Endothelial cell of umbilical vein (primary cell): ENCODE data around the gene ANXA5. TPM values are rescaled to one million over a fixed set of nuclear protein-coding genes. Genes with fewer than 3 reads are reported as not detected.
A peak's percentile ranks its signal among the peaks of the same experiment; 100 is the strongest.

Source experiments
- BruUV-seq: library from RNA; stranded (reverse); fragments of 400-500 nt; replicated peaks from 2 replicates; lab custom pipeline; 2021; lab: Mats Ljungman, UMichigan
- CTCF ChIA-PET: fragments of 300-600, 350-600 bp; sonication (Branson Sonifier 250); formaldehyde crosslinking; loops from one replicate; lab custom pipeline; 2021; ENCODE audit warnings: antibody characterized with exemption, inconsistent platforms; lab: Charles Lee
- POLR2A ChIA-PET: fragments of 300-600, 350-600 bp; sonication (Branson Sonifier 250); formaldehyde crosslinking; loops from one replicate; lab custom pipeline; 2021; ENCODE audit warnings: antibody characterized with exemption, inconsistent platforms; lab: Charles Lee
- DNase-seq: peaks from one replicate; pipeline ENCODE4 v3.0.0-alpha.2; 2011; ENCODE audit warnings: low read depth, low spot score
- FAIRE-seq: peaks from 2 replicates; lab custom pipeline; 2011; peaks lifted over from hg19 to GRCh38; lab: Jason Lieb, UNC
- H2AFZ ChIP-seq: 2 replicates; pipeline ENCODE4 v1.6.0; 2012; ENCODE audit warnings: low read depth, low read length, control low read depth, inconsistent platforms
- H3K27ac ChIP-seq: 2 replicates; pipeline ENCODE4 v1.5.1; 2011; ENCODE audit warnings: low read depth, mild to moderate bottlenecking, control low read depth, low read length, moderate library complexity; ENCODE audit not compliant: insufficient read depth
- H3K27me3 ChIP-seq, 2 experiments: 2 replicates each; pipeline versions ENCODE4 v1.6.0 to v1.6.1; 2011; ENCODE audit warnings: low read length in 2 of 2, mixed read lengths in 1 of 2; ENCODE audit not compliant: control insufficient read depth in 2 of 2, insufficient read depth in 2 of 2
- H3K36me3 ChIP-seq, 2 experiments: 2 replicates in 1 of 2; 3 replicates in 1 of 2; pipeline ENCODE4 v1.5.1; 2011; ENCODE audit warnings: low read length in 2 of 2, mild to moderate bottlenecking in 1 of 2, moderate library complexity in 1 of 2; ENCODE audit not compliant: control insufficient read depth in 2 of 2, insufficient read depth in 2 of 2; ENCODE audit errors: extremely low read depth in 1 of 2
- H3K4me1 ChIP-seq: 3 replicates; pipeline ENCODE4 v1.5.1; 2011; ENCODE audit warnings: mild to moderate bottlenecking, low read length; ENCODE audit not compliant: control insufficient read depth, insufficient read depth; ENCODE audit errors: extremely low read depth
- H3K4me2 ChIP-seq: 2 replicates; pipeline ENCODE4 v1.6.1; 2011; ENCODE audit warnings: low read length, control low read depth, mixed read lengths; ENCODE audit not compliant: insufficient read depth
- H3K4me3 ChIP-seq, 3 experiments: fragments of 200-600 bp in 1 of 3; sonication (generic), shearing (Covaris generic) in 1 of 3; replicated peaks in 1 of 3; 2 replicates each; pipeline ENCODE4 v1.5.1; 2011 to 2016; ENCODE audit warnings: control low read depth in 3 of 3, low read length in 3 of 3, mild to moderate bottlenecking in 2 of 3, inconsistent platforms in 1 of 3, low read depth in 1 of 3, moderate library complexity in 1 of 3; ENCODE audit not compliant: insufficient read depth in 1 of 3
- H3K79me2 ChIP-seq: 2 replicates; pipeline ENCODE4 v1.6.0; 2012; ENCODE audit warnings: low read length, inconsistent platforms; ENCODE audit not compliant: control insufficient read depth, insufficient read depth
- H3K9ac ChIP-seq: replicated peaks from 2 replicates; pipeline ENCODE3; 2011; ENCODE audit warnings: low read length, control low read depth; ENCODE audit not compliant: insufficient read depth; ENCODE audit errors: extremely low read depth
- H3K9me1 ChIP-seq: replicated peaks from 3 replicates; pipeline ENCODE4 v1.6.0; 2011; ENCODE audit warnings: mild to moderate bottlenecking, low read length; ENCODE audit not compliant: control insufficient read depth, insufficient read depth; ENCODE audit errors: extremely low read depth
- H3K9me3 ChIP-seq: replicated peaks from 2 replicates; pipeline ENCODE4 v1.5.1; 2012; ENCODE audit warnings: low read length, inconsistent platforms; ENCODE audit not compliant: control insufficient read depth, insufficient read depth
- H4K20me1 ChIP-seq: replicated peaks from 2 replicates; pipeline ENCODE3; 2011; ENCODE audit warnings: mild to moderate bottlenecking, low read length; ENCODE audit not compliant: control insufficient read depth, insufficient read depth; ENCODE audit errors: extremely low read depth
- EZH2 ChIP-seq: IDR thresholded peaks from 2 replicates; pipeline ENCODE4 v1.6.1; 2012; ENCODE audit warnings: borderline replicate concordance, low read depth, mild to moderate bottlenecking, moderate library complexity, low read length, inconsistent platforms; ENCODE audit not compliant: severe bottlenecking
- FOS ChIP-seq: IDR thresholded peaks from 2 replicates; pipeline ENCODE4 v1.6.1; 2011; ENCODE audit warnings: mild to moderate bottlenecking, low read length, moderate library complexity, borderline replicate concordance; ENCODE audit not compliant: insufficient read depth
- GATA2 ChIP-seq: IDR thresholded peaks from 2 replicates; pipeline ENCODE4 v1.7.0; 2011; ENCODE audit warnings: low read depth, mild to moderate bottlenecking, moderate library complexity, mixed read lengths, low read length; ENCODE audit not compliant: insufficient read length, insufficient read depth
- JUN ChIP-seq: IDR thresholded peaks from 2 replicates; pipeline ENCODE4 v1.6.1; 2011; ENCODE audit warnings: borderline replicate concordance, low read depth; ENCODE audit not compliant: insufficient read length, insufficient read depth
- MAX ChIP-seq: IDR thresholded peaks from 2 replicates; pipeline ENCODE4 v1.6.1; 2011; ENCODE audit not compliant: insufficient read depth, insufficient read length
- MYC ChIP-seq: IDR thresholded peaks from one replicate; pipeline ENCODE4 v1.6.1; 2011; ENCODE audit warnings: mild to moderate bottlenecking, low read depth, low read length
- POLR2A ChIP-seq: IDR thresholded peaks from 2 replicates; pipeline ENCODE4 v1.6.1; 2012; ENCODE audit warnings: low read depth, mild to moderate bottlenecking, control low read depth, low read length
- POLR2AphosphoS5 ChIP-seq: IDR thresholded peaks from 2 replicates; pipeline ENCODE4 v1.6.1; 2012; ENCODE audit warnings: low read depth, mild to moderate bottlenecking, control low read depth, low read length, moderate library complexity; ENCODE audit not compliant: insufficient read depth
- dilution Hi-C: fragments of 300-500 bp; cut with MboI; formaldehyde crosslinking; loops from one replicate; pipeline ENCODE4 v1.15.0; 2019; ENCODE audit warnings: low sequenced_read_pairs; ENCODE audit not compliant: extremely low pct_ligation_motif_present
- intact Hi-C: fragments of 100-400 bp; cut with micrococcal nuclease; formaldehyde crosslinking; loops from one replicate; pipeline ENCODE4 v1.10.0; 2022
- polyA plus RNA-seq, 4 experiments: library from polyadenylated mRNA; depleted of rRNA in 3 of 4; stranded (reverse) in 3 of 4; unstranded in 1 of 4; fragments of >200 nt; gene quantifications; 2 replicates each; pipeline versions ENCODE4 v1.2.1 to v1.2.3, GENCODE V29; 2011 to 2012; ENCODE audit warnings: missing spikeins in 1 of 4
- total RNA-seq: library from RNA; stranded (reverse); gene quantifications from 2 replicates; pipeline ENCODE4 v1.2.3, GENCODE V29; 2021
- TF ChIP-seq, protein P1 (sequence below), 2 donors: IDR thresholded peaks; 1 replicate in 1 of 2; 2 replicates in 1 of 2; pipeline ENCODE4 v1.5.1; 2011; ENCODE audit warnings: low read length in 2 of 2, mild to moderate bottlenecking in 2 of 2, moderate library complexity in 2 of 2, control low read depth in 1 of 2, inconsistent platforms in 1 of 2, low read depth in 1 of 2; ENCODE audit not compliant: insufficient read depth in 1 of 2; ENCODE audit errors: extremely low read depth in 1 of 2

ANXA5 gene
- total and polyA plus RNA-seq, 2 donors (not counting 3 experiments of a cell fraction or from before 2014, with no cell fraction given) = 450 to 528 TPM

- peaks cover 9 to 38% of the 10 kb centered on the region in 2 experiments for H3K36me3 ChIP-seq
- H3K27me3 ChIP-seq = no peaks in the 10 kb centered on the region
- TF ChIP-seq FOS = no peak
- TF ChIP-seq POLR2A = peak; percentile 19
- no peak overlapping the region for H3K4me2 ChIP-seq
- no peak overlapping the region for H3K27ac ChIP-seq
- no peak for DNase-seq
- peak; percentile 53 for FAIRE-seq
- POLR2A ChIA-PET = interaction anchor here (0.6 kb wide), 2 partner anchors 67 to 71 kb away, joined by 3 to 4 read pairs; no protein-coding TSS in a partner anchor
- H3K4me1 ChIP-seq = peaks cover 3% of the 10 kb centered on the region
- CTCF ChIA-PET = interaction anchor here (1.1 to 2.1 kb wide), 5 partner anchors 9 to 204 kb away, joined by 3 to 9 read pairs (median 5); no protein-coding TSS in a partner anchor
- H3K79me2 ChIP-seq = no peaks in the 10 kb centered on the region
- H2AFZ ChIP-seq = no peak overlapping the region
- H4K20me1 ChIP-seq = no peaks in the 10 kb centered on the region
- no peaks in the 10 kb centered on the region for H3K9me3 ChIP-seq
- H3K4me3 ChIP-seq = no peak overlapping the region
- H3K9me1 ChIP-seq = no peaks in the 10 kb centered on the region
- intact Hi-C loops = no loop called here
- no TSS peak for BruUV-seq
- H3K9ac ChIP-seq = no peak overlapping the region
- dilution Hi-C loops = no loop called here
Measured at GRCh38 chr4:121666091-121666679, 30.6 kb downstream of the ANXA5 start.

- Histone ChIP-seq H3K4me3 (no peak overlapping the region), H3K27ac (no peak overlapping the region), H3K4me2 (no peak overlapping the region), H3K9me3 (no peaks in the 10 kb centered on the region), H3K36me3 (peaks cover 7 to 31% of the 10 kb centered on the region in 2 experiments), H3K9ac (no peak overlapping the region), H3K9me1 (no peaks in the 10 kb centered on the region), H3K79me2 (no peaks in the 10 kb centered on the region), H3K27me3 (no peaks in the 10 kb centered on the region), H3K4me1 (peaks cover 3% of the 10 kb centered on the region), H2AFZ (no peak overlapping the region), H4K20me1 (no peaks in the 10 kb centered on the region)
- ChIA-PET POLR2A (interaction anchor here (0.6 kb wide), 2 partner anchors 68 to 70 kb away, joined by 3 to 4 read pairs; no protein-coding TSS in a partner anchor), CTCF (interaction anchor here (0.6 to 1.4 kb wide), 3 partner anchors 60 to 203 kb away, joined by 3 read pairs; no protein-coding TSS in a partner anchor)
- intact Hi-C loops (no loop called here), dilution Hi-C loops (no loop called here)
- TF ChIP-seq, protein P1, sequence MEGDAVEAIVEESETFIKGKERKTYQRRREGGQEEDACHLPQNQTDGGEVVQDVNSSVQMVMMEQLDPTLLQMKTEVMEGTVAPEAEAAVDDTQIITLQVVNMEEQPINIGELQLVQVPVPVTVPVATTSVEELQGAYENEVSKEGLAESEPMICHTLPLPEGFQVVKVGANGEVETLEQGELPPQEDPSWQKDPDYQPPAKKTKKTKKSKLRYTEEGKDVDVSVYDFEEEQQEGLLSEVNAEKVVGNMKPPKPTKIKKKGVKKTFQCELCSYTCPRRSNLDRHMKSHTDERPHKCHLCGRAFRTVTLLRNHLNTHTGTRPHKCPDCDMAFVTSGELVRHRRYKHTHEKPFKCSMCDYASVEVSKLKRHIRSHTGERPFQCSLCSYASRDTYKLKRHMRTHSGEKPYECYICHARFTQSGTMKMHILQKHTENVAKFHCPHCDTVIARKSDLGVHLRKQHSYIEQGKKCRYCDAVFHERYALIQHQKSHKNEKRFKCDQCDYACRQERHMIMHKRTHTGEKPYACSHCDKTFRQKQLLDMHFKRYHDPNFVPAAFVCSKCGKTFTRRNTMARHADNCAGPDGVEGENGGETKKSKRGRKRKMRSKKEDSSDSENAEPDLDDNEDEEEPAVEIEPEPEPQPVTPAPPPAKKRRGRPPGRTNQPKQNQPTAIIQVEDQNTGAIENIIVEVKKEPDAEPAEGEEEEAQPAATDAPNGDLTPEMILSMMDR (IDR thresholded peaks at IDR 0.05; ENCODE audit: extremely low read depth in 1 of 2, insufficient read depth in 1 of 2, low read depth in 1 of 2, low read length in 2 of 2) = no peak
- TF ChIP-seq JUN = no peak
- TF ChIP-seq POLR2AphosphoS5 = no peak
- TF ChIP-seq GATA2 = no peak
- TF ChIP-seq MYC = no peak
- no peak for TF ChIP-seq POLR2A
- no peak for TF ChIP-seq MAX
- no peak for TF ChIP-seq EZH2
- no peak for TF ChIP-seq FOS
- FAIRE-seq = no peak
- no TSS peak for BruUV-seq
- DNase-seq = no peak
Measured at GRCh38 chr4:121665371-121665770, 31.4 kb downstream of the ANXA5 start.
